ENCODE data around the gene SAP30L. TPM values are rescaled to one million over a fixed set of nuclear protein-coding genes. Genes with fewer than 3 reads are reported as not detected.

The SAP30L gene
- total RNA-seq, 1 experiment from 2014 or later = 54.6 TPM

DNA sequence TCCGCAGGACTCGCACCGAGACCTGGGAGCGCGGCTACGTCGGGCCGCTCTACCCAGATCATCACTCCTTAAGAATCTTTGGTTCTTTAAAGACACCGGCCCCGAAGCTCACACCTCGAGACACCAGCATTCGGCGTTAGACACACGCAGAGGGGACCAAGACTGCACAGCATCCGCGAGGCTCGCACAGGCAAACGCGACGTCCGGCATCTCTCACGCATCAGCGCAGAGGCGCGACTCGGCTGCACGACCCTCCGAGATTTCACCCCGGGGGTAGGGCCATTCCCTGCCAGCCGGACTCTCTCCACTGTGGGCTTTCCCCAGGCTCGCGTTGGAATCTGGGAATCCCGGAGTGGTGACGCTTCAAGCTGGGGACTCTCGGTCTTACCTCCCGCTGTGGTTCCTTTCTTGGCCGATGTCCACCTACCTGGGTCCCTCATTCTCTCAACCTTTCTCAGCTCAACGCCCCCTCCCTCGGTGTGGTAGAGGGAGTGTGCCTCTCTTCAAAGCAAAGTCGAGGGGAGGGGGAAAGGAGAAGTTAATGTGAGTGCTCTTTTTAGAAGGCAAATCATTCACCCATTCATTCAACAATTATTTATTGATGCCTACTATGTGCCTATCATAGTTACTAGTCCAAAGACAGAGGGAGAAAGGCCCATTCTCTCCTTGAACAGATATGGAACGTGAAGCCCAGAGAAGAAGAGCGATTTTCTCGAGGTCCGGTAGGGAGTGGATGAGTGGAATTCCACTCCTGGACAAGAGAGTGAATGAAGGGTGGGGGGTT is 33.6 kb downstream of the SAP30L start:
- ChIA-PET POLR2A (no interaction called here), CTCF (no interaction called here)
- no peaks in the 10 kb centered on the region for H3K9me3 ChIP-seq (ENCODE audit: control insufficient read depth, insufficient read depth, low read depth, low read length)
- DNase-seq (ENCODE audit: low read depth, low spot score) = no peak
- in situ Hi-C loops (cut with HindIII; ENCODE audit: low pct_unique_long_range_greater_than_20kb, low sequenced_read_pairs) (no loop called here), intact Hi-C loops (cut with micrococcal nuclease; ENCODE audit: unreplicated experiment) (no loop called here)
- no peaks in the 10 kb centered on the region for H3K36me3 ChIP-seq (ENCODE audit: control insufficient read depth, insufficient read depth, low read length)
- H3K27me3 ChIP-seq (ENCODE audit: control insufficient read depth, insufficient read depth, low read length) = peaks cover 22% of the 10 kb centered on the region
- TF ChIP-seq, protein P1, sequence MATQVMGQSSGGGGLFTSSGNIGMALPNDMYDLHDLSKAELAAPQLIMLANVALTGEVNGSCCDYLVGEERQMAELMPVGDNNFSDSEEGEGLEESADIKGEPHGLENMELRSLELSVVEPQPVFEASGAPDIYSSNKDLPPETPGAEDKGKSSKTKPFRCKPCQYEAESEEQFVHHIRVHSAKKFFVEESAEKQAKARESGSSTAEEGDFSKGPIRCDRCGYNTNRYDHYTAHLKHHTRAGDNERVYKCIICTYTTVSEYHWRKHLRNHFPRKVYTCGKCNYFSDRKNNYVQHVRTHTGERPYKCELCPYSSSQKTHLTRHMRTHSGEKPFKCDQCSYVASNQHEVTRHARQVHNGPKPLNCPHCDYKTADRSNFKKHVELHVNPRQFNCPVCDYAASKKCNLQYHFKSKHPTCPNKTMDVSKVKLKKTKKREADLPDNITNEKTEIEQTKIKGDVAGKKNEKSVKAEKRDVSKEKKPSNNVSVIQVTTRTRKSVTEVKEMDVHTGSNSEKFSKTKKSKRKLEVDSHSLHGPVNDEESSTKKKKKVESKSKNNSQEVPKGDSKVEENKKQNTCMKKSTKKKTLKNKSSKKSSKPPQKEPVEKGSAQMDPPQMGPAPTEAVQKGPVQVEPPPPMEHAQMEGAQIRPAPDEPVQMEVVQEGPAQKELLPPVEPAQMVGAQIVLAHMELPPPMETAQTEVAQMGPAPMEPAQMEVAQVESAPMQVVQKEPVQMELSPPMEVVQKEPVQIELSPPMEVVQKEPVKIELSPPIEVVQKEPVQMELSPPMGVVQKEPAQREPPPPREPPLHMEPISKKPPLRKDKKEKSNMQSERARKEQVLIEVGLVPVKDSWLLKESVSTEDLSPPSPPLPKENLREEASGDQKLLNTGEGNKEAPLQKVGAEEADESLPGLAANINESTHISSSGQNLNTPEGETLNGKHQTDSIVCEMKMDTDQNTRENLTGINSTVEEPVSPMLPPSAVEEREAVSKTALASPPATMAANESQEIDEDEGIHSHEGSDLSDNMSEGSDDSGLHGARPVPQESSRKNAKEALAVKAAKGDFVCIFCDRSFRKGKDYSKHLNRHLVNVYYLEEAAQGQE (IDR thresholded peaks at IDR 0.05; ENCODE audit: insufficient read depth in 1 of 2, low read depth in 2 of 2, low read length in 1 of 2) = no peak
- TF ChIP-seq POLR2AphosphoS5 (IDR thresholded peaks at IDR 0.05; ENCODE audit: low read depth, low read length) (no peak), TCF7L2 (IDR thresholded peaks at IDR 0.05; ENCODE audit: low read depth, low read length) (no peak), SIN3A (IDR thresholded peaks at IDR 0.05; ENCODE audit: borderline replicate concordance, insufficient read depth, low read depth, low read length) (no peak)
- TF ChIP-seq, protein P2, sequence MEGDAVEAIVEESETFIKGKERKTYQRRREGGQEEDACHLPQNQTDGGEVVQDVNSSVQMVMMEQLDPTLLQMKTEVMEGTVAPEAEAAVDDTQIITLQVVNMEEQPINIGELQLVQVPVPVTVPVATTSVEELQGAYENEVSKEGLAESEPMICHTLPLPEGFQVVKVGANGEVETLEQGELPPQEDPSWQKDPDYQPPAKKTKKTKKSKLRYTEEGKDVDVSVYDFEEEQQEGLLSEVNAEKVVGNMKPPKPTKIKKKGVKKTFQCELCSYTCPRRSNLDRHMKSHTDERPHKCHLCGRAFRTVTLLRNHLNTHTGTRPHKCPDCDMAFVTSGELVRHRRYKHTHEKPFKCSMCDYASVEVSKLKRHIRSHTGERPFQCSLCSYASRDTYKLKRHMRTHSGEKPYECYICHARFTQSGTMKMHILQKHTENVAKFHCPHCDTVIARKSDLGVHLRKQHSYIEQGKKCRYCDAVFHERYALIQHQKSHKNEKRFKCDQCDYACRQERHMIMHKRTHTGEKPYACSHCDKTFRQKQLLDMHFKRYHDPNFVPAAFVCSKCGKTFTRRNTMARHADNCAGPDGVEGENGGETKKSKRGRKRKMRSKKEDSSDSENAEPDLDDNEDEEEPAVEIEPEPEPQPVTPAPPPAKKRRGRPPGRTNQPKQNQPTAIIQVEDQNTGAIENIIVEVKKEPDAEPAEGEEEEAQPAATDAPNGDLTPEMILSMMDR (IDR thresholded peaks at IDR 0.05) = no peak
- no peak for ATAC-seq
- no peaks in the 10 kb centered on the region for H3K4me1 ChIP-seq (ENCODE audit: control insufficient read depth, insufficient read depth, low read length)
- BruUV-seq (replicated peaks) = no TSS peak
- H3K4me3 ChIP-seq (ENCODE audit: low read depth in 2 of 2, low read length in 2 of 2) = no peak overlapping the region
- no peak overlapping the region for H3K27ac ChIP-seq (ENCODE audit: low read length)

DNA sequence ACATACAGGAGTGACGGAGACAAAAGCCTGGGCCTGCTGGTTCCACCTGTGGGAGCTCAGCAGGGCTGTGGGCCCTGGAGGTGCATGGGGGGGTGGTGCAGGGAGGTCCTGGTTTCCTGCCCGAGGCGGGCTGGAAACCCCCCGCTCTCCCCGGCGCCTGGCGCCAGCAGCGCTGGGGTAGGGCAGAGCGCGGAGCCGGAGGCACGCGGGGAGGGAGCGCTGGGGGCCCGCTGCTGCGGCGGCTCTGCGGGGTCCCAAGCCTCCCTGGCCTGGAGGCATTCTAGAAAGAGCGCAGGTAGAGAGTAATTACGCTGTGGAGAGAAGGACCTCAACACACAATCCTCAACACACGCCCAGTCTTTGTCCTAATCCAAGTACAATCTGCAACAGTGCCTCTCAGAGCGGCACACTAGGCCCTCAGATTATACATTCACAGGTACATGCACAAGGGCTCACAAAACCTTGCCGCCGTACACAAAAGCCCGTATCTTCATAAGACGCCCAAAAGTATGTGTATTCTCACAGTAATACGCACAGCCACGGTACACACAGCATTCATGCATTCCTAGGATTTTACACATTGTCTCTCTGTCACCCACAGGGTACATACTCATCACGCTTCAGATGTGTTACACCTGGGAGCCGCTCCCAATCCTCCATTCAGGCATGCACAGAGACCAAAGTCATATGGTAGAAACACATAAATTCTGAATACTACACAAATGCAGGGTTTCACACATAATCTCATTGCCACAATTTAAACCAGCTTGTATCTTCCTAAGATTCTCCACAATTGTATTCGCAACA is 34.4 kb downstream of the SAP30L start:
- POLR2A ChIA-PET = no interaction called here
- Histone ChIP-seq H3K9me3 (ENCODE audit: control insufficient read depth, insufficient read depth, low read depth, low read length) (no peaks in the 10 kb centered on the region), H3K4me3 (ENCODE audit: low read depth in 2 of 2, low read length in 2 of 2) (no peak overlapping the region), H3K36me3 (ENCODE audit: control insufficient read depth, insufficient read depth, low read length) (no peaks in the 10 kb centered on the region), H3K4me1 (ENCODE audit: control insufficient read depth, insufficient read depth, low read length) (no peaks in the 10 kb centered on the region), H3K27ac (ENCODE audit: low read length) (no peak overlapping the region), H3K27me3 (ENCODE audit: control insufficient read depth, insufficient read depth, low read length) (peaks cover 25% of the 10 kb centered on the region)
- ATAC-seq (no peak), DNase-seq (ENCODE audit: low read depth, low spot score) (no peak)
- TF ChIP-seq POLR2AphosphoS5 (IDR thresholded peaks at IDR 0.05; ENCODE audit: low read depth, low read length) = no peak
- TF ChIP-seq TCF7L2 (IDR thresholded peaks at IDR 0.05; ENCODE audit: low read depth, low read length) = no peak
- no peak for TF ChIP-seq SIN3A (IDR thresholded peaks at IDR 0.05; ENCODE audit: borderline replicate concordance, insufficient read depth, low read depth, low read length)
- TF ChIP-seq, protein P2 (IDR thresholded peaks at IDR 0.05) = no peak
- TF ChIP-seq, protein P1 (IDR thresholded peaks at IDR 0.05; ENCODE audit: insufficient read depth in 1 of 2, low read depth in 2 of 2, low read length in 1 of 2) = no peak
- no TSS peak for BruUV-seq (replicated peaks)
- intact Hi-C loops (cut with micrococcal nuclease; ENCODE audit: unreplicated experiment) (no loop called here), in situ Hi-C loops (cut with HindIII; ENCODE audit: low pct_unique_long_range_greater_than_20kb, low sequenced_read_pairs) (no loop called here)
- CTCF ChIA-PET = no interaction called here
